ENCODE data around the gene ENTR1.

The ENTR1 gene

DNA sequence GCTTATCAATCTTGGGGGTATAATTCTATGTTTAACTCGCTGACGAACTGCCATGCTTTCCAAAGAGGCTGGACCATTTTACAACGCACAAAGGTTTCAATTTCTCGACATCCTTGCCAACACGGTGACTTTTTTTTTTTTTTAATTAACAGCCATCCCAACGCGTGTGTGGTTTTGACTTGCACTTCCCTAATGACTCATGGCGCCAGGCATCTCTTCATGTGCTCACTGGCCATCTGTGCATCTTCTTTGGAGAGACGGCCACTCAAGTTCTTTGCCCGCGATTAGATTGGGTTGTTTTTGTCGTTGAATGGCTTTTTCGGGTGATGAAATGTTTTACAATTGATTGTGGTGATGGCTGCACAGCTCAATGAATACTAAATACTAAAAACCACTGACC lies 24.4 kb downstream of the ENTR1 start:
- TF ChIP-seq EZH2 (optimal IDR thresholded peaks at IDR 0.05; ENCODE audit: low read depth, low read length) (no peak), EZH2phosphoT487 (IDR thresholded peaks at IDR 0.05; ENCODE audit: low read length) (no peak)
- TF ChIP-seq, protein P1, sequence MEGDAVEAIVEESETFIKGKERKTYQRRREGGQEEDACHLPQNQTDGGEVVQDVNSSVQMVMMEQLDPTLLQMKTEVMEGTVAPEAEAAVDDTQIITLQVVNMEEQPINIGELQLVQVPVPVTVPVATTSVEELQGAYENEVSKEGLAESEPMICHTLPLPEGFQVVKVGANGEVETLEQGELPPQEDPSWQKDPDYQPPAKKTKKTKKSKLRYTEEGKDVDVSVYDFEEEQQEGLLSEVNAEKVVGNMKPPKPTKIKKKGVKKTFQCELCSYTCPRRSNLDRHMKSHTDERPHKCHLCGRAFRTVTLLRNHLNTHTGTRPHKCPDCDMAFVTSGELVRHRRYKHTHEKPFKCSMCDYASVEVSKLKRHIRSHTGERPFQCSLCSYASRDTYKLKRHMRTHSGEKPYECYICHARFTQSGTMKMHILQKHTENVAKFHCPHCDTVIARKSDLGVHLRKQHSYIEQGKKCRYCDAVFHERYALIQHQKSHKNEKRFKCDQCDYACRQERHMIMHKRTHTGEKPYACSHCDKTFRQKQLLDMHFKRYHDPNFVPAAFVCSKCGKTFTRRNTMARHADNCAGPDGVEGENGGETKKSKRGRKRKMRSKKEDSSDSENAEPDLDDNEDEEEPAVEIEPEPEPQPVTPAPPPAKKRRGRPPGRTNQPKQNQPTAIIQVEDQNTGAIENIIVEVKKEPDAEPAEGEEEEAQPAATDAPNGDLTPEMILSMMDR (IDR thresholded peaks at IDR 0.05; ENCODE audit: low read length): no peak
- Histone ChIP-seq H3K27me3 (replicated peaks; ENCODE audit: insufficient read depth, low read length) (no peaks in the 10 kb centered on the region), H3K4me3 (ENCODE audit: low read length) (no peak overlapping the region), H3K4me2 (ENCODE audit: low read depth, low read length) (no peak overlapping the region), H3F3A (ENCODE audit: insufficient read depth, low read length) (no peaks in the 10 kb centered on the region), H4K20me1 (ENCODE audit: insufficient read depth, low read length) (no peaks in the 10 kb centered on the region), H2AFZ (ENCODE audit: low read length) (no peak overlapping the region), H3K9me2 (replicated peaks; ENCODE audit: insufficient read depth, low read length) (no peaks in the 10 kb centered on the region), H3K4me1 (ENCODE audit: low read length) (no peaks in the 10 kb centered on the region), H3K27ac (ENCODE audit: low read length) (no peak overlapping the region), H3K36me3 (replicated peaks; ENCODE audit: insufficient read depth, low read length) (no peaks in the 10 kb centered on the region), H3K9me3 (replicated peaks; ENCODE audit: insufficient read depth, low read length) (no peaks in the 10 kb centered on the region), H3K9ac (ENCODE audit: low read length) (no peak overlapping the region), H3K79me2 (ENCODE audit: low read length) (no peaks in the 10 kb centered on the region)
- no peak for DNase-seq

DNA sequence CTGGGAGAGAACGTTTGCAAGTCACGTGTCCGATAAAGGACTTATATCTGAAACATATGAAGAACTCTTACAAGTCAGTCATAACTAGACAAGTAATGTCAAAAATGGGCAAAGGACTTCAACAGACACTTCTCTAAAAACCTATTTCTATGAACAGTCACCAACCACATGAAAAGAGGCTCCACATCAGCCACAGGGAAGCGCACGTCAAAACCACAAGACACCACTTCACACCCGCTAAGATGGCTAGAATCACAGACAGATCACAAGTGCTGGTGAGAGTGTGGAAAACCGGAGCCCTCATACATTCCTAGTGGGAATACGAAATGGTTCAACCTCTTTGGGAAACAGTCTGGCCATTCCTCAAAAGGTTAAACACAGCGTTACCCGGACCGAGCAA lies 25.4 kb downstream of the ENTR1 start:
- TF ChIP-seq, protein P1 (IDR thresholded peaks at IDR 0.05; ENCODE audit: low read length): no peak
- TF ChIP-seq EZH2 (optimal IDR thresholded peaks at IDR 0.05; ENCODE audit: low read depth, low read length) (no peak), EZH2phosphoT487 (IDR thresholded peaks at IDR 0.05; ENCODE audit: low read length) (no peak)
- Histone ChIP-seq H3F3A (ENCODE audit: insufficient read depth, low read length) (no peaks in the 10 kb centered on the region), H3K4me2 (ENCODE audit: low read depth, low read length) (no peak overlapping the region), H3K27ac (ENCODE audit: low read length) (no peak overlapping the region), H3K4me3 (ENCODE audit: low read length) (no peak overlapping the region), H3K27me3 (replicated peaks; ENCODE audit: insufficient read depth, low read length) (no peaks in the 10 kb centered on the region), H3K79me2 (ENCODE audit: low read length) (no peaks in the 10 kb centered on the region), H3K36me3 (replicated peaks; ENCODE audit: insufficient read depth, low read length) (no peaks in the 10 kb centered on the region), H2AFZ (ENCODE audit: low read length) (no peak overlapping the region), H3K9me3 (replicated peaks; ENCODE audit: insufficient read depth, low read length) (no peaks in the 10 kb centered on the region), H3K9me2 (replicated peaks; ENCODE audit: insufficient read depth, low read length) (no peaks in the 10 kb centered on the region), H3K4me1 (ENCODE audit: low read length) (no peaks in the 10 kb centered on the region), H3K9ac (ENCODE audit: low read length) (no peak overlapping the region), H4K20me1 (ENCODE audit: insufficient read depth, low read length) (no peaks in the 10 kb centered on the region)
- no peak for DNase-seq

DNA sequence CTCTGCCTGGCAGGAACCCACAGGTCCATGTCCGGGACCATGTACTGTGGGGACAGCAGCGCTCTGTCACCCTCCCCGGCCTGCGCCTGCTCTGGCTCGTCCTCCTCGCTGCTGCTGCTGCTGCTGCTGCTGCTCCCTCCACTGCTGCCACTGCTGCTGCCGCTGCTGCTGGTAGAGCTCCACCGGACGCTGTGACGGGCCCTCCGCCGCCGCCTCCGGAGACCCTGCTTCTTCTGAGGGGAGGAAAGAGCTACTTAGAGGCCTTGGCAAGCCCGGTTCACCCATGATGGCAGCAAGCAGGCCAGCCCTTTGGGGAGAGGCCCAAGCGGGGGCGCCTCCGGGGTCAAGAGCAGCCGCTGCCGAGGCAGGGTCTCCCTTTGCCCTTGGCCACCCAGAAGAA lies 27.0 kb downstream of the ENTR1 start:
- no peaks in the 10 kb centered on the region for H3K79me2 ChIP-seq (ENCODE audit: low read length)
- no peaks in the 10 kb centered on the region for H4K20me1 ChIP-seq (ENCODE audit: insufficient read depth, low read length)
- H3K4me3 ChIP-seq (ENCODE audit: low read length): no peak overlapping the region
- H3K27ac ChIP-seq (ENCODE audit: low read length): no peak overlapping the region
- DNase-seq: no peak
- H3K27me3 ChIP-seq (replicated peaks; ENCODE audit: insufficient read depth, low read length): no peaks in the 10 kb centered on the region
- TF ChIP-seq EZH2phosphoT487 (IDR thresholded peaks at IDR 0.05; ENCODE audit: low read length) (no peak), EZH2 (optimal IDR thresholded peaks at IDR 0.05; ENCODE audit: low read depth, low read length) (no peak)
- TF ChIP-seq, protein P1 (IDR thresholded peaks at IDR 0.05; ENCODE audit: low read length): no peak
- H2AFZ ChIP-seq (ENCODE audit: low read length): no peak overlapping the region
- no peaks in the 10 kb centered on the region for H3K9me2 ChIP-seq (replicated peaks; ENCODE audit: insufficient read depth, low read length)
- H3F3A ChIP-seq (ENCODE audit: insufficient read depth, low read length): no peaks in the 10 kb centered on the region
- no peak overlapping the region for H3K4me2 ChIP-seq (ENCODE audit: low read depth, low read length)
- H3K9me3 ChIP-seq (replicated peaks; ENCODE audit: insufficient read depth, low read length): no peaks in the 10 kb centered on the region
- H3K36me3 ChIP-seq (replicated peaks; ENCODE audit: insufficient read depth, low read length): no peaks in the 10 kb centered on the region
- no peaks in the 10 kb centered on the region for H3K4me1 ChIP-seq (ENCODE audit: low read length)
- H3K9ac ChIP-seq (ENCODE audit: low read length): no peak overlapping the region
